Hippocampal formation (tissue), 2 donors: ENCODE measurements around the gene TACR2.
A peak's percentile ranks its signal among the peaks of the same experiment; 100 is the strongest.

Experiments
- DNase-seq, 2 donors: peaks; one replicate each; lab custom pipeline; 2025; lab: John Stamatoyannopoulos, UW

TACR2 gene

DNA sequence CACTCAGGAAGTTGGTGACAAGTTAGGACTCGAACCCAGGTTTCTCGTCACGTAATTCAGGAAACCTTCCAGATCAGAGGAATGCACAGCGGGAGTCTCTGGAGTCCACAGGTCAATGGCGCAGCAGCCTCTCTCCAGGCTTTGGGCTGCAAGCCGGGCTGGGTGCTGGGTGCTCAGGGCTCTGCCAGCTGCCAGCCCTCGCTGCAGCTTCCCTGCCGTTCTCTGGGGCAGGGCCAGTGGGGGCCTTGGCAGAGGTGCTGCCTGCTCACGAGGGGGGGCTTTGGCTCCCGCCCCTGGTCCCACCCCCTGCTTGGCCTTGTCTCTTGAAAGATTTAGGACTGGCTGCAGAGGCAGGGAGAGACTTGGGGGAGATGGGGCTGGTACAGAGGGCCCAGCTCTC, at the start of gene TACR2:
TSS of gene TACR2 (minus strand) at position 224 of the 400 bp plus-strand sequence. CDS start 595 bp downstream, outside the sequence.
- no peak for DNase-seq

DNA sequence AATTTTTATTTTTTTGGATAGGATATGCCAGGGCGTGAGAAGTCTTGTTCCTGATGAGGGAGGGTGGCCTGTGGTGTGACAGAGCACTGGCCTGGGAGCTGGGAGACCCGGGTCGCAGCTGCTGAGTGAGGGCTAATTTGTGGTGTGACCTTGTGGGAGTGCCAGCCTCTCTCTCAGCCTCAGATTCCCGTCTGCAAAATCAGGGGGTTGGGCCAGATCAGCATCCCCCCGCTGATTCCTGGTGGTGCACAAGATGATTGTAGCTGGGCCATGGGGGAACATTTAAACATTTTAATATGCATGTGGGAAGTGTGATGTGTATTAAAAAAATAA, 49.4 kb upstream of the TACR2 start:
- DNase-seq, result no peak

DNA sequence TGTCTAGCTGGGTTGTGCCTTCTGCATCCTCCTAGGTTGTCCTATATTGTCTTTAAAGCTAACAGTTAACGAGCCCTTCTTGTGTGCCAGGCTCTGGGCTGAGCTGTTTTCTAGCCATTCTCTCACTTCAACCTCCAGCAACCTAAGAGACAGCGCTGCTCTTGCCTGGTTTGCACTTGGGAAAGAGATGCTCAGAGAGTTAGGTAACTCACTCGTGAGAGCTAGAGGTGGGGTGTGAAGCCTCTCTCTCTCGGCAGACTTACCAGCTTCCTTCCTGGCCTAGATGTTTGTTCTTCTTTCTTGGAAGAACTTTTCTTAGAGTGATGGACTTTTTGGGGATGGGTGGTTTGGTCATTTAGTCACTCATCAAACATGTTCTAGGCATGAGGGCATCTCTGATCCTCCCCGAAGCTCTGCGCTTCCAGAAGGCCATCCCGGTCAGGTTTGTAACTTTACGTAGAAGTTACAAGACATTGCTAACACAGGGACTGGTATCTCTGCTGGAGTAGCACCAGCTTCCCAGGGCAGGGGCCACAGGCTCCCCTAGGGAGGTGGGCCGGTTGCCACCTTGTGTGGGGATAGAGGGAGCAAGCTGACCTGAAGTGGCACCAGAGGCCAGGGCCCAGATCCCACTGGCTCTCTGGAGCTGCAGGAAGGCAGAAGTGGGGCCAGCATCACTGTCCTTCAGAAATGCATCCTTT, 48.9 kb upstream of the TACR2 start:
- DNase-seq, result no peak

DNA sequence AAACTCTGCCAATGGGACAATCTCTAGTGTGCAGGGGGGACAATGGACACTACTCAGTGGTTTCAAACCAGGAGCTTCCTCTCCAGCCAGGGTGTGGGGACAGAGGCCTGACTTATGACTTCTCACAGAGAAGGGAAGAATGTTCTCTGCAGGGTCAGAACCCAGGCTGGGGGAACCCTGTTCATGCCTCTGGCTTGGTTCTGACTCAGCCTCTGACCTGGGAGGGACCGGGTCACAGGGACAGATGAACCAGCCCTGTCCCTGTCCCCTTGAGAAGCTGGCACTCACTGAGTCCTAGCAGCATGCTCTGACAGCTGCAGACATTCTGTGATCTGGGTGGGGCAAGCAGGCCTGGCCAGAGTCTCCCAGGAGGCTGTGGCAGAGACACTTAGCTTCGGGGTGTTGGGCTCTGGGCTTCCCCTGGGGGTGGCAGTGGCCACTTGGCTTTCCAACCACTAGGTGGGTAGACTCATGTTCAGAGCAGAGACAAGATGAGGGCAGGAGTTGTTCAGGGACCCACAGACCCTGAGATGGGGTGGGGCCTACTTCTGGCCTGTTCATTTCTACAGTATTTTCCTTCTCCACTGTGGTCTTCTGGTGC, 48.2 kb upstream of the TACR2 start:
- DNase-seq, result peak; percentile 23 to 63

DNA sequence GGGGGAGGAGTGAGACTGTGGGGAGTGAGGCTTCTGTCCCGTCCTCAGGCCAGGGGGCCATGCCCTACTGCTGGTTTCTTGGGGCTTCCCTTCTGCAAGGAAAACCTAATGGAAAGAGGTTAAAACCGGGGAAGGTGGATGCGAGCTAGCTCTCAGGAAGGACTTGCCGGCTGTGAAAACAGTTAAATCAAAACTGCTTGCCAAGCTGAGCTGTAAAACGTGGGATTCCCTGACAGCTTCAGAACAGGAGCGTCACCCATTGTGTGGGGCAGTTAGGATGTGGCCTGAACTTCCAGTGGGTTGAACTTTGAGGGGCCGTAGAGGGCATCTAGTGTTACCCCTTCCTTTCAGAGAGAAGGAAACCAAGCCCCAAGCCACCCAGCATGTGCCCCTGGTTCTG, 47.7 kb upstream of the TACR2 start:
- no peak for DNase-seq

DNA sequence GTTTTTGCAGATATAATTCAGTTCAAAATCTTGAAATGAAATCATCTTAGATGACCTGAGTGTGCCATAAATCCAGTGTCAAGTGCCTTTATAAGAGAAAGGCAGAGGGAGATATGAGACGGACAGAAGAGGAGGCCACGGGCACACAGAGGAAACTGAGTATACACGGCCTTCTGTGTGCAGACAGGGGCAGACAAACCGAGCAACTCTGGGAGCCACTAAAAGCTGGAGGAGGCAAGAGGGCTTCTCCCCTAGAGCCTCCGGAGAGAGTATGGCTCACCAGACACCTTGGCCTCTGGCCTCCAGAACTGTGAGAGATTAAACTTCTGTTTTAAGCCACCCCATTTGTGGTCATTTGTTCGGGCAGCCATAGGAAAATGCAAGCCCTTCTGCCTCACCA, 47.2 kb upstream of the TACR2 start:
- no peak for DNase-seq

DNA sequence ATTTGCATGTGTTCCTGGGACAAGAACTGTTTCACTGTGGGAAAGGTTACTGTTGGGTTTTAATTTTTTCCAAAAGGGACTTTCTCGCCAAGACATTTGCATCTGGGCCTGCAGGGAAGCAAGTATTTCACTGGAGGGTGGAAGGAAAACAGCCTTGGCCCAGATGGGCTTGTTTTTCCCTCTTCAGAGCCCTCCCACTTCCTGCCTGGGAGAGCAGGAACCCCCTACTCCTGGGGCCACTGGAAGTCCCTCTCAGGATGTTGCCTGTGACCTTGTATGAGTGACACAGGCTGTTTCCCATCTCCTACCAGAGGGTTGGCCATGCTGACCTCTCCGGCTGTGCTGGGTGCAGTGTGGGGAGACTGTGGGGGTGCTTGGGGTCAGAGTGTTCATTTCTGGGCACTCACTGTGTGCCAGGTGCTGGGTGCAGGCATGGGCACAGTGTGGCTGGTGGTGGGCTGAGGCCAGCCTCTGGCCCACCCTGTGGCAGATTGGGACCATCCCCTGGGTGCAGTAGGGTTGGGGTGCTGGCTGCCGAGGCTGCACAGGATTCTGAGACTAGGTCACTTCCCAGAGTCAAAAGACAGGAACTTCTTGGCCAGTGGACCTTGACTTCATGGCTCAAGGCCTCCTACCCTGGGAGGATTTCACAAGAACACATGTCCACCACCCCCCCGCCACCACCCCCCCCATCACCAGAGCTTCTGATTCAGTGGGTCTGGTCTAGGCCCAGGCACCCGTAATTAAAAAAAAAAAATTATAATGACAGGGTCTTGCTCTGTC, 44.7 kb upstream of the TACR2 start:
- no peak for DNase-seq

DNA sequence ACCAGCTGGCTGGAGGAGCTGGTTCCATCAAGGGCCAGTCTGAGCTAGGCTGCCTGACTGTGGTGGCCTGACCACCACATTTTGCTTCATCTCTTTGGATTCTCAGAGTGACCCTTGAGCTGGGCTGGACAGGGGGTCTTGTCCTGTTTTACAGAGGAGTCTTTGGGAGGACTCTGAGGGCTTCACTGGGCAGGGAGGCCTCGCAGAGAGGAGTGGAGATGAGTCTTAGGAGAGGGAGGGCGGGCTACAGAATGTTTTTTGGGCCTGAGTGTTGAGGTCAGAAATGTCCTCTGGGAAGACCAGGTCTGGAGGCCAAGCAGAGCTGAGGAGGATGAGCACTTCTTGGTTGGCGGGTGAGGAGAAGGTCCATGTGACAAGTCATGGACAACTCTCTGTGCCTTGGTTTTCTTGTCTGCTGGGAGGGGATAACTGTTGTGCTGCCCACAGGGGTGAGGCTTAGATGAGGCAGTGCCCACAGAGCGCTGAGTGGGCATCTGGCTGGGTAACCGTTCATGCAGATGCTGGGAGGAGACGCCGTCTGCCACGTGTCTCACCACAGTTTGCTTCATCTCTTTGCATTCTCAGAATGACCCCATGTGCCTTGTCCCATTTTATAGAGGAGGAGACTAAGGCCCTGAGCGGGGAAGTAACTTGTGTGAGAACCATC, 44.0 kb upstream of the TACR2 start:
- no peak for DNase-seq

DNA sequence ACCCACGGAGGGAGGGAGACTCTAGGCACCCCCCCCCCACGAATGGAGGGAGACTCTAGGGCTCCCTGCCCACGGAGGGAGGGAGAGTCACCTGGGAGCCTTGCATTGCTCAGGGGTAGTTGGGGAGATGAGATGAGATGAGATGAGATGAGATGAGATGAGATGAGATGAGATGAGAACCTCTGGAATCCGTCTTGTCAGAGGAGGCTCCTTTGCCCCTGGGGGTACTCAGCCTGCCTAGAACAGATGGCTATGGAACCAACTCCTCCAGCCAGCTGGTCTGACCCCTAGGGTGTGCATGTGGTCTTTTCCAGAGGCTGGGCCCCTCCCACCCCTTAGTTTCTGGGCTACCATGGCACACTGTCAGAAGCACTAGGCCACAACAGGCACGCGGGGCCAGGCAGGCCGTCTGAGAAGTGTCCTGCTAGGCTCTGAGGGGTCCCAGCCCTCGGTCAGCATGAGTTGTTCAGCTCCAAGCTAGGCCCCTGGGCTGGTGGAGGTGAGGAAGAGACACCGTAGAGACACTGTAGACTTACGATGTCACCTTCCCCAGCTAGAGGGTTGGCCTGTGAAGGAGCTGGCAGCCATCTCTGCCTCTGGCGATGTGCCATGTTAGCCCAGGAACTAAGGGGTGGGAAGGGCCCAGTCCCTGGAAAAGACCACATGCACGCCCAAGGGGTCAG, 43.3 kb upstream of the TACR2 start:
- no peak for DNase-seq

DNA sequence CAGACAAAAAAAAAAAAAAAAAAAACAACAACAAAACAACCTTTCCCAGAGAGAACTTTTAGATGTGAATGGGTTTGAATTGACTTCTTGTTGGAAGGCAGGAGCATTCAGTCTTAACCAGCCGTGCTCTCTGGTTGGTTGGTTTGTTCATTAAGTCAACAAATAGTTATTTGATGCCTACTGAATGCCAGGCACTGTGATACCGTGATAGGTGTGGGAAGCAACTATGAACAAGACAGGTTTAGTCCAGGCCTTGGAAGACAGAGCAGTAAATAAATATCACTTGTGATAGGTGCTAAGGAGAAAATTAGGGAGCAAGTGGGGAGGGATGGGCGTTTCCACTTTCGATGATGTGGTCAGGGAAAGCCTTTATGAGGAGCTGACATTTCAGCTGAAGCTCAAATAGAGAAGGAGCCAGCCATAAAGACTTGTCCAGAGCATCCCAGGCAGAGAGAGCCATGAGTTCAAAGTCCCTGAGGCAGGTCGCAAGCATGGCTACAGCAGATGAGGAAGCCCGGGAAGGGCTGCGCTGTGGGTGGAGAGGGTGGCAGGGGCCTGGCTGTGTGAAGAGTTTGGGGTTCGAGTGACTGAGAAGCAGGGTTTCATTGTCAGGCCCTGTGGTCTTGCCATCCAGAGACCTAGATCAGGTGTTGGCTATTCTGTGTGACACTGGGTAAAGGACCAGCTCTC, 42.5 kb upstream of the TACR2 start:
- no peak for DNase-seq

DNA sequence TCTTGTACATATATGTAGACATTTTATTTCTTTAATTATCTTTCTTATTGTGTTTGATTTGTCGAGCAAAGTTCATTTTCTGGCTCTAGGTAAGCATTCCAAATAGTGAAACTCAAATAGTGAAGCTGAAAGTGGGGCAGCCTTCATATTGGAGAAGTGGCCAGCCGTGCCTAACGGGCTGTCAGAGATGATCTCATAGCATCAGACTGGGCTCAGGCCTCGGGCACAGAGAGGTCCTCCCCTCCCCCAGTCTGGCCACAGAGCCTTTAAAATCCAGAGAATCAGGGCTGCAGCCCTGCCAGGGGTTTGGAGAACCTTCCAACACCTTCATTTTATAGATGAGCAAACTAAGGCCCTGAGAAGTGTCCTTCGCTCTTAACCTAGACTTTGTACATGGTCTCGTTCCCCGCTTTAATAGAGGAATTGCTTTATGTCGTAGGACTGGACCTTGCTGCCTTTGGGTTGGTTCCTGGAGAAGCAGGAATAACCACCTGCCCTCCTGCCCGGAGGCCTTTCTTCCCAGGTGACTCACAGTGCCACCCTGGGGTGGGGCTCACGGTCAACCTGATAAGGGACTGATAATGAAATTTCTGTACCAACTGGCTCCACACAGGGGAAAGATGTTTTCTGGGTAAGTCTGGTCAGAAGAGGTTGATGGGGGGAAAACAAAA, 41.8 kb upstream of the TACR2 start:
- peak in 1 of 2 donors; percentile 67 for DNase-seq

DNA sequence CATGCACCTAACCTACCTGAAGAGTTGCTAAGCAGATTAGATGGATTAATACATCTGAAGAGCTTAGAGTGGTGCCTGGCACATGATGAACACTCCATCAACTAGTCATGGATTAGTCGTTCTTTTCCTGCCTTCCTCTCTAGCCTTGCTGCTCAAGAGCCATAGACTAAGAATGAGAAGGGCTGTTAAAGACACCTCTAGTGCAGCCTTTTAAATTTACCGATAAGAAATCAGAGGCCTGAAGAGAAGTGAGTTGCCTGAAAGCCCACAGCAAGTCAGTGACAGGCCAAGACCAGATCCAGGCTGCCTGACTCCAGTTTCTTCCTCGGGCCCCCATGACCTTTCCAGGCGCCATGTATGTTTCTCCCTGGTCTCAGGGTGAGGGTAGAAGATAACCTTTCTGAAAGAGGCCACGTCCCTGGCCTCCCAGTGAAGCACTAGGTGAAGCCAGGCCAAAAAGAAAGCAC, 41.1 kb upstream of the TACR2 start:
- DNase-seq, result no peak

DNA sequence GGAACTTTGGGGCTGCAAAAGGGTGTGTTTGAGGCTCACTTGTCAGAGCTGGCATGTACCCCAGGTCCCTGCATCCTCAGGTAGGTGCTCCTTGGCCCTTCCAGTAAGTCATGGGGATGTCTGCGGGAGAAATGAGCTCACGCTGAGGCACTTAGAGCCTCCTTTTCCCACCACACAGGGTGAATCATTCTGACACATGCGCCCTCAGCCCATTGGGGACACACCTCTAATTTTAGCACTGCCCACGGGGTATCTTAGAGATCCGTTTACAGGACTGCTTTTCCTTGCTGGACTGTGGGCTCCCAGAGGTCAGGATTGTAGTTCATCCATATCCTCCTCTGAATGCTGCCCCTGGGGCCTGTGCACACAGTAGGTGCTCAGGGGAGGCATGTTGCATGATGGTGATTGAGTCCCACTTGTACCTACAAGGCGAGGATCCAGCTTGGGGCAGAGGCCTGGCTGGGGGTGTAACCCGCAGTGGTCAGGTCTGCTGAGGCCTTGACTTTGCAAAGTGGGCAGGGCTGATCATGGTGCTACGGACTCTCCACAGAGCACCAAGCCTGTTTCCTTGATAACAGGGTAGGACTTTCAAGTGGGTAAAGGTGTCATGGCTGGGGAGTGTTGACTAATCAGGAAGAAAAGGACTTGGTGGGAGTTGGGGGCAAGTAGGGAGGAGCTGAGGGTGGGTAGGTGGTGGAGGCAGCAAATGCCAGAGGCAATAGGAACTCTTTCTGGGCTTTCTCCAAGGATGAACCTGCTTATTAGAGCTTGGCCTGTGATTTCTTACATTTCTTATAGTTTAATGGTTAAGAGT, 40.4 kb upstream of the TACR2 start:
- DNase-seq, result no peak

DNA sequence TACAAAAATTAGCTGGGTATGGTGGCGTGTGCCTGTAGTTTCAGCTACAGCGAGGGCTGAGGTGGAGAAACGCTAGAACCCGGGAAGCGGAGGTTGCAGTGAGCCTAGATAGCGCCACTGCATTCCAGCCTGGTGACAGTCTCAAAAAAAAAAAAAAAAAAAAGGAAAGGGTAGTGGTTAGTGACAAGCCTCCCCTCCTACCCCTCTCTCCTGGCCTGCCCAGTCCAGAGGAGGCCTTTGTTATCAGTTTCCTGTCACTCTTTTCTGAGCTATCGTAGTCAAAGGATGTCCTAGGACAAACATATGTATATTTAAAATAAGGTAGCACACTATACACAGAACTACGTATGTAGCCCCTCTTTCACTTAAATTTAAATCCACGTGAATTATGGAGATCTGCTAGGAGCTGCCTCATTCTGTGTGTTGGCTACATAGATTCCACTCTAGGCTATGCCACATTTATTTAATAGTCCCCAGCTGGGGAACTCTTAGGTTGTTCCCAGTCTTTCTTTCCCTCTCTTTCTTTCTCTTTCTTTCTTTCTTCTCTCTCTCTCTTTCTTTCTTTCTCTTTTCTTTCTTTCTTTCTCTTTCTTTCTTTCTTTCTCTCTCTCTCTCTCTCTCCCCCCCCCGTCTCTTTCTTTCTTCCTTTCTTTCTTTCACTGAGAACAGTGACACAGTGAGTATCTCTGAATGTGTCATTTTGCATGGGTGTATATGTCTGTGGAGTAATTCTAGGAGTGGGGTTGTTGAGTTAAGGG, 38.5 kb upstream of the TACR2 start:
- DNase-seq, result no peak

DNA sequence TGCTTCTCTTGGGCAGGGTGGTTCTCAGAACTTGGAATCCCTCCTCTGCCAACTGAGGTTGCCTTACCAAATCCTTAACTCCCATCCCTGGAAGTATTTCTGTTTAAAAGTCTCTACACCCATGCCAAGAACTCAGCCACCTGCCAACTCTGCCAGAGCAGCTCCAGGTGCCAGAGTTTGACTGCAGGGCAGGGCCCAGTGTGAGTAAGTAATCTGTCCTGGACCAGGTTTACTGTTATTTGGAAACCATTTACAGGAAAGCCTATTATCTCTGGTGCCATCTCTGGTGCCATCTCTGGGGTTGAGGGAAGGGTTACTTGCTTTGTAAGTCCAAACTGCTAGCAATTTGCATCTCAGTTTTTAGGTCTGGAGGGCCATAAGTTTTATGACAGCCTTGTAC, 37.1 kb upstream of the TACR2 start:
- no peak for DNase-seq

DNA sequence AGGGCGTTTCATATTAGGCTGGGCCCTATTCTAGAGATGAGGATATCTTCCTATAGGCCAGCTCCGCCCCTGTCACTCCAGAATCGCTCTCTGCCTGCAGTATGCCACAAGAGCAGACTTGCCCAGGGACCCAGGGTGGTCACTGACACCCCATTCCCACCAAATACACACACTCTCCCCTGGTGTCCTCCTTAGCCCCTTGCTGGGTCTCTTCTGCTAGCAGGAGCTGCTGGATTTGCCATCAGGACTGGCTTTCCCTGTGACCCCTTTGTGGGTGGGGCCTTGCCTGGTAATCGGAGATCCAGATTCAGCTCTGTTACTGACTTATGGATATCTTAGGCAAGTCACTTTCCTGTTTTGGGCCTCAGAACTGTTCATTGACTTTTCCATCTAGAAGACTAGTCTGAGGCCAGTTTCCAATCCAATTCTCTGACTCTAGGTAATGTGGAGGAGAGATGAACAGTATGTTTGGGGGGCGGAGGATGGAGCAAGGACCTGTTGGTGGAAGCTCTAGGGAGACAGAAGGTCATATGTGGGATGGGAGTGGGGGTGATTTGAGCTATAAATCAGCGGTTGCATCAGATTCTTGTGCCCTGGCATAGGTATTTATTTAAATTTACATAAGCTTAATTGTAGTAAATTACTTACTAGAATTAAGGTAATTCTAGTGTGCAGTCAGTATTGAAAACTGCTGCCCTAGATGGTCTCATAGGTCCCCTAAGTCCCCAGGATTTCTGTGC, 36.1 kb upstream of the TACR2 start:
- DNase-seq, result no peak

DNA sequence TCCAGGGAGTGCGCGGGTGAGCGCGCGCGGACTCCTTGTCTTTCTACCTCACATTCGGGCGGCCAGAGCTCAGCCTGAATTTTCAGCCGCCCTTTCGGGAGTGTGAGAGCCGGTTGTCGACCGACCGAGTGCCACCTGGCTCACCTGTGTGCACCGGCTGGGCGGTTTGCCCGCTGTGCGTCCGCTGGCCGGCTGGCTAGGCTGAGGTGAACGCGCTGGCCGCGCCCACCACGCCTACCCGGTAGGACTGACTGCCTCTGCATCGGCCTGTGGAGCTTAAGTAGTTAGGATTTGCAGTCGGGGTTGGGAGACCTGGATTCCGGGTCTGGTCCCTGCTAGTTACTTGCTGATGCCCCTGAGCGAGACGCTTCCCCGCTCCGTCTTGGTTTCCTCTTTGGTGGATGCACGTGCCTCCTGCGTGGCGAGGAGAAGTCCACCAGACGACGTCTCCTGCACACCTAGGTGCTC, 35.1 kb upstream of the TACR2 start:
- DNase-seq, result no peak

DNA sequence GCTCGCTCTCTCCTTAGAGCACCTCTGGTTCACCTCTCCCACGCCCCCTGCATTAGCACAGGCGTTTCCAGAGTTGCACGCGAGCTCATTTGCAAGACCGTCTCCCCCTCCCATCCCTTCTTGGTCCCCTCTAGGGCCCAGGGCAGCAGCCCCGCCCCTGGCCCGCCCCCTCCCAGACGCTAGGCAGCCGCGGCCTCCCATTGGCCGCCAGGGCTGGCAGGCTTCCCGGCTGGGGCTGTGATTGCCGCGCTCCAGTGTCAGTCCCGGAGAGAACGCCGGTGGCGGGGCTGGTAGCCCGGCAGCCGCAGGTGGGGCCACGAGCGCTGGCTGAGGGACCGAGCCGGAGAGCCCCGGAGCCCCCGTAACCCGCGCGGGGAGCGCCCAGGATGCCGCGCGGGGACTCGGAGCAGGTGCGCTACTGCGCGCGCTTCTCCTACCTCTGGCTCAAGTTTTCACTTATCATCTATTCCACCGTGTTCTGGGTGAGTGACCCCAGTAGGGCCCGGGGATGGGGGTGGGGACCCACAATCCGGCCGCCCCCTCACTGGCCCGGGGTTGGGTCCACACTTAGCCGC, 34.6 kb upstream of the TACR2 start, which contains the start of gene TSPAN15:
TSS of gene TSPAN15 (plus strand) at position 257 of the 575 bp plus-strand sequence. CDS start at position 387, 130 bp downstream.
- DNase-seq, result peak; percentile 90 to 93
